Spinal cord (tissue), 10 donors: Measurements from ENCODE around the gene PRDM16. TPM values are rescaled to one million over a fixed set of nuclear protein-coding genes. Genes with fewer than 3 reads are reported as not detected.

Experiments used
- DNase-seq, 6 donors: peaks; one replicate each; pipeline versions ENCODE4 v3.0.0 to v3.0.0-alpha.2; 2013 to 2015; ENCODE audit warnings: low spot score in 6 of 6, low read depth in 4 of 6
- H3K27ac ChIP-seq: one replicate; pipeline ENCODE4 v1.5.1; 2013; ENCODE audit warnings: low read depth, low read length, control low read depth
- H3K27me3 ChIP-seq: one replicate; pipeline ENCODE4 v1.6.1; 2013; ENCODE audit warnings: low read length; ENCODE audit not compliant: control insufficient read depth, insufficient read depth
- H3K36me3 ChIP-seq: one replicate; pipeline ENCODE4 v1.6.1; 2013; ENCODE audit warnings: low read length; ENCODE audit not compliant: control insufficient read depth, insufficient read depth
- H3K4me1 ChIP-seq: one replicate; pipeline ENCODE4 v1.6.1; 2013; ENCODE audit warnings: low read length; ENCODE audit not compliant: control insufficient read depth, insufficient read depth
- H3K4me3 ChIP-seq: one replicate; pipeline ENCODE4 v1.5.1; 2013; ENCODE audit warnings: low read depth, low read length, control low read depth
- H3K9me3 ChIP-seq: one replicate; pipeline ENCODE4 v1.6.1; 2013; ENCODE audit warnings: low read length; ENCODE audit not compliant: control insufficient read depth, insufficient read depth
- WGBS: methylation state at CpG from one replicate; pipeline ENCODE4 v1.1.5; 2013; ENCODE audit warnings: missing lambda C conversion rate; ENCODE audit not compliant: insufficient coverage; 5-methylcytosine and 5-hydroxymethylcytosine counted together
- polyA plus RNA-seq, 2 donors: library from polyadenylated mRNA; unstranded; fragments of 120-200 nt; gene quantifications; one replicate each; pipeline ENCODE4 v1.2.1, GENCODE V29; 2013; ENCODE audit not compliant: insufficient read length in 2 of 2
- total RNA-seq, 2 donors: library from RNA; depleted of rRNA in 1 of 2; stranded (reverse); fragments of 120-200 nt in 1 of 2; fragments of >200 nt in 1 of 2; gene quantifications; one replicate each; pipeline versions ENCODE4 v1.2.3 to v1.2.4, GENCODE V29; 2013 to 2014
- donor health status: healthy.

PRDM16 gene
- total and polyA plus RNA-seq, 4 donors: 6.1 to 8.3 (median 7.3) TPM

- Histone ChIP-seq H3K27ac (no peak overlapping the region), H3K4me3 (no peak overlapping the region), H3K4me1 (peaks cover 64% of the 10 kb centered on the region), H3K36me3 (peaks cover 16% of the 10 kb centered on the region), H3K9me3 (no peaks in the 10 kb centered on the region), H3K27me3 (peaks cover 2% of the 10 kb centered on the region)
- no peak for DNase-seq
- 98% methylated on average over 19 of the region's 19 CpGs for WGBS
Measured at GRCh38 chr1:3277623-3278022, 208.6 kb downstream of the PRDM16 start.

GRCh38 chr1:3278416-3279181 lies 209.6 kb downstream of the PRDM16 start:
- H3K4me1 ChIP-seq: peaks cover 74% of the 10 kb centered on the region
- H3K9me3 ChIP-seq: no peaks in the 10 kb centered on the region
- H3K4me3 ChIP-seq: no peak overlapping the region
- DNase-seq: no peak
- peaks cover 3% of the 10 kb centered on the region for H3K27me3 ChIP-seq
- H3K27ac ChIP-seq: peak overlapping the region; percentile 78
- WGBS: 87% methylated on average over 37 of the region's 37 CpGs
- peaks cover 14% of the 10 kb centered on the region for H3K36me3 ChIP-seq

GRCh38 chr1:3279182-3279470 lies 210.1 kb downstream of the PRDM16 start:
- no peaks in the 10 kb centered on the region for H3K9me3 ChIP-seq
- no peak for DNase-seq
- peaks cover 79% of the 10 kb centered on the region for H3K4me1 ChIP-seq
- H3K27ac ChIP-seq: peak overlapping the region; percentile 78
- no peak overlapping the region for H3K4me3 ChIP-seq
- H3K36me3 ChIP-seq: peaks cover 14% of the 10 kb centered on the region
- peaks cover 6% of the 10 kb centered on the region for H3K27me3 ChIP-seq
- 88% methylated on average over 19 of the region's 19 CpGs for WGBS

- peaks cover 18% of the 10 kb centered on the region for H3K36me3 ChIP-seq
- H3K27me3 ChIP-seq: peaks cover 11% of the 10 kb centered on the region
- no peaks in the 10 kb centered on the region for H3K9me3 ChIP-seq
- DNase-seq: no peak
- H3K4me3 ChIP-seq: no peak overlapping the region
- no peak overlapping the region for H3K27ac ChIP-seq
- 96% methylated on average over 7 of the region's 8 CpGs for whole genome bisulfite sequencing
- H3K4me1 ChIP-seq: peaks cover 62% of the 10 kb centered on the region
Measured at GRCh38 chr1:3281735-3282134, 212.7 kb downstream of the PRDM16 start.

- WGBS: 98% methylated on average over 8 of the region's 9 CpGs
- Histone ChIP-seq H3K4me1 (peaks cover 57% of the 10 kb centered on the region), H3K27me3 (peaks cover 11% of the 10 kb centered on the region), H3K4me3 (no peak overlapping the region), H3K9me3 (no peaks in the 10 kb centered on the region), H3K27ac (no peak overlapping the region), H3K36me3 (peaks cover 22% of the 10 kb centered on the region)
- DNase-seq: no peak
Measured at GRCh38 chr1:3282186-3282585, 213.2 kb downstream of the PRDM16 start.

GRCh38 chr1:3282656-3283430 lies 213.8 kb downstream of the PRDM16 start:
- DNase-seq: no peak
- Histone ChIP-seq H3K27ac (no peak overlapping the region), H3K4me1 (peaks cover 51% of the 10 kb centered on the region), H3K27me3 (peaks cover 11% of the 10 kb centered on the region), H3K36me3 (peaks cover 24% of the 10 kb centered on the region), H3K9me3 (no peaks in the 10 kb centered on the region), H3K4me3 (no peak overlapping the region)
- WGBS: 86% methylated on average over 17 of the region's 24 CpGs

GRCh38 chr1:3283849-3284248 lies 214.8 kb downstream of the PRDM16 start:
- DNase-seq: peak in 2 of 6 donors; percentile 67 to 75
- peaks cover 11% of the 10 kb centered on the region for H3K27me3 ChIP-seq
- no peak overlapping the region for H3K27ac ChIP-seq
- no peaks in the 10 kb centered on the region for H3K9me3 ChIP-seq
- peaks cover 27% of the 10 kb centered on the region for H3K36me3 ChIP-seq
- H3K4me1 ChIP-seq: peaks cover 44% of the 10 kb centered on the region
- H3K4me3 ChIP-seq: no peak overlapping the region
- WGBS: 20% methylated on average over 22 of the region's 22 CpGs

GRCh38 chr1:3284691-3285090 lies 215.7 kb downstream of the PRDM16 start:
- Histone ChIP-seq H3K4me1 (peaks cover 36% of the 10 kb centered on the region), H3K27me3 (peaks cover 11% of the 10 kb centered on the region), H3K4me3 (no peak overlapping the region), H3K36me3 (peaks cover 29% of the 10 kb centered on the region), H3K27ac (no peak overlapping the region), H3K9me3 (no peaks in the 10 kb centered on the region)
- no peak for DNase-seq
- WGBS: 93% methylated on average over 15 of the region's 15 CpGs

- no peaks in the 10 kb centered on the region for H3K9me3 ChIP-seq
- 76% methylated on average over 19 of the region's 19 CpGs for WGBS
- H3K4me3 ChIP-seq: no peak overlapping the region
- peaks cover 29% of the 10 kb centered on the region for H3K36me3 ChIP-seq
- no peak overlapping the region for H3K27ac ChIP-seq
- peaks cover 38% of the 10 kb centered on the region for H3K4me1 ChIP-seq
- peaks cover 11% of the 10 kb centered on the region for H3K27me3 ChIP-seq
- no peak for DNase-seq
Measured at GRCh38 chr1:3285106-3285740, 216.2 kb downstream of the PRDM16 start.
